IPS-18a (cell line): Measurements from ENCODE around the gene AHSG.

Experiments used
- H3K27ac ChIP-seq: one replicate; pipeline ENCODE4 v1.5.1; 2013; ENCODE audit warnings: low read length
- H3K27me3 ChIP-seq: one replicate; pipeline ENCODE4 v1.6.1; 2013; ENCODE audit warnings: mild to moderate bottlenecking, low read length; ENCODE audit not compliant: control insufficient read depth, insufficient read depth
- H3K36me3 ChIP-seq: one replicate; pipeline ENCODE4 v1.6.1; 2013; ENCODE audit warnings: low read depth, low read length; ENCODE audit not compliant: control insufficient read depth
- H3K4me1 ChIP-seq: one replicate; pipeline ENCODE4 v1.6.1; 2013; ENCODE audit warnings: low read depth, low read length; ENCODE audit not compliant: control insufficient read depth
- H3K4me3 ChIP-seq: one replicate; pipeline ENCODE4 v1.5.1; 2013; ENCODE audit warnings: low read length
- H3K9ac ChIP-seq: one replicate; pipeline ENCODE4 v1.6.1; 2013; ENCODE audit warnings: mild to moderate bottlenecking, low read length, moderate library complexity
- H3K9me3 ChIP-seq: one replicate; pipeline ENCODE4 v1.6.1; 2013; ENCODE audit warnings: low read depth, low read length; ENCODE audit not compliant: control insufficient read depth

AHSG gene

GRCh38 chr3:186636536-186636935 lies 23.7 kb downstream of the AHSG start:
- Histone ChIP-seq H3K9me3 (no peaks in the 10 kb centered on the region), H3K27ac (no peak overlapping the region), H3K27me3 (no peaks in the 10 kb centered on the region), H3K4me3 (no peak overlapping the region), H3K4me1 (no peaks in the 10 kb centered on the region), H3K9ac (no peak overlapping the region), H3K36me3 (no peaks in the 10 kb centered on the region)

- Histone ChIP-seq H3K4me3 (no peak overlapping the region), H3K9me3 (no peaks in the 10 kb centered on the region), H3K9ac (no peak overlapping the region), H3K4me1 (no peaks in the 10 kb centered on the region), H3K36me3 (no peaks in the 10 kb centered on the region), H3K27me3 (no peaks in the 10 kb centered on the region), H3K27ac (no peak overlapping the region)
Observed at GRCh38 chr3:186637686-186638085, 24.8 kb downstream of the AHSG start.

GRCh38 chr3:186638259-186638658 lies 25.4 kb downstream of the AHSG start:
- H3K9ac ChIP-seq = no peak overlapping the region
- H3K4me1 ChIP-seq = peaks cover 5% of the 10 kb centered on the region
- no peak overlapping the region for H3K4me3 ChIP-seq
- no peaks in the 10 kb centered on the region for H3K9me3 ChIP-seq
- no peak overlapping the region for H3K27ac ChIP-seq
- no peaks in the 10 kb centered on the region for H3K27me3 ChIP-seq
- H3K36me3 ChIP-seq = no peaks in the 10 kb centered on the region

- Histone ChIP-seq H3K9me3 (no peaks in the 10 kb centered on the region), H3K9ac (no peak within 1 kb of the TSS), H3K27ac (no peak within 1 kb of the TSS), H3K36me3 (no peaks in the 10 kb centered on the region), H3K4me1 (peaks cover 8% of the 10 kb centered on the region), H3K27me3 (no peaks in the 10 kb centered on the region), H3K4me3 (no peak within 1 kb of the TSS)
Observed at GRCh38 chr3:186639778-186640472, 27.1 kb downstream of the AHSG start, which contains the start of gene FETUB. Gene FETUB, plus strand, starts transcription at chr3:186640399. Its CDS starts 62 bp downstream, at chr3:186640461.

GRCh38 chr3:186640473-186640818 lies 27.6 kb downstream of the AHSG start:
- Histone ChIP-seq H3K4me3 (no peak overlapping the region), H3K4me1 (peaks cover 8% of the 10 kb centered on the region), H3K36me3 (no peaks in the 10 kb centered on the region), H3K27ac (no peak overlapping the region), H3K9me3 (no peaks in the 10 kb centered on the region), H3K9ac (no peak overlapping the region), H3K27me3 (no peaks in the 10 kb centered on the region)

GRCh38 chr3:186640929-186641328 lies 28.1 kb downstream of the AHSG start:
- Histone ChIP-seq H3K4me1 (peaks cover 8% of the 10 kb centered on the region), H3K27ac (no peak overlapping the region), H3K27me3 (no peaks in the 10 kb centered on the region), H3K9me3 (no peaks in the 10 kb centered on the region), H3K4me3 (no peak overlapping the region), H3K9ac (no peak overlapping the region), H3K36me3 (no peaks in the 10 kb centered on the region)

- H3K36me3 ChIP-seq = no peaks in the 10 kb centered on the region
- peaks cover 8% of the 10 kb centered on the region for H3K4me1 ChIP-seq
- no peaks in the 10 kb centered on the region for H3K9me3 ChIP-seq
- H3K27ac ChIP-seq = no peak overlapping the region
- no peak overlapping the region for H3K9ac ChIP-seq
- H3K27me3 ChIP-seq = no peaks in the 10 kb centered on the region
- H3K4me3 ChIP-seq = no peak overlapping the region
Observed at GRCh38 chr3:186642014-186642413, 29.2 kb downstream of the AHSG start.

GRCh38 chr3:186643493-186643892 lies 30.6 kb downstream of the AHSG start:
- no peaks in the 10 kb centered on the region for H3K9me3 ChIP-seq
- H3K9ac ChIP-seq = no peak overlapping the region
- H3K36me3 ChIP-seq = no peaks in the 10 kb centered on the region
- H3K27ac ChIP-seq = no peak overlapping the region
- peaks cover 8% of the 10 kb centered on the region for H3K4me1 ChIP-seq
- no peaks in the 10 kb centered on the region for H3K27me3 ChIP-seq
- no peak overlapping the region for H3K4me3 ChIP-seq

- Histone ChIP-seq H3K36me3 (no peaks in the 10 kb centered on the region), H3K9ac (no peak overlapping the region), H3K27ac (no peak overlapping the region), H3K4me3 (no peak overlapping the region), H3K9me3 (no peaks in the 10 kb centered on the region), H3K4me1 (peaks cover 8% of the 10 kb centered on the region), H3K27me3 (no peaks in the 10 kb centered on the region)
Observed at GRCh38 chr3:186644683-186645082, 31.8 kb downstream of the AHSG start.

GRCh38 chr3:186646106-186646505 lies 33.2 kb downstream of the AHSG start:
- Histone ChIP-seq H3K27me3 (no peaks in the 10 kb centered on the region), H3K9ac (no peak overlapping the region), H3K4me3 (no peak overlapping the region), H3K4me1 (peaks cover 8% of the 10 kb centered on the region), H3K27ac (no peak overlapping the region), H3K9me3 (no peaks in the 10 kb centered on the region), H3K36me3 (no peaks in the 10 kb centered on the region)

- no peaks in the 10 kb centered on the region for H3K36me3 ChIP-seq
- no peak overlapping the region for H3K4me3 ChIP-seq
- no peak overlapping the region for H3K27ac ChIP-seq
- no peak overlapping the region for H3K9ac ChIP-seq
- H3K27me3 ChIP-seq = no peaks in the 10 kb centered on the region
- no peaks in the 10 kb centered on the region for H3K9me3 ChIP-seq
- peaks cover 8% of the 10 kb centered on the region for H3K4me1 ChIP-seq
Observed at GRCh38 chr3:186646841-186647240, 34.0 kb downstream of the AHSG start.

GRCh38 chr3:186648851-186649250 lies 36.0 kb downstream of the AHSG start:
- Histone ChIP-seq H3K27me3 (no peaks in the 10 kb centered on the region), H3K27ac (no peak overlapping the region), H3K4me1 (no peaks in the 10 kb centered on the region), H3K4me3 (no peak overlapping the region), H3K36me3 (no peaks in the 10 kb centered on the region), H3K9me3 (no peaks in the 10 kb centered on the region), H3K9ac (no peak overlapping the region)
